ENCODE results near the gene SMARCAL1. TPM values are rescaled to one million over a fixed set of nuclear protein-coding genes. Genes with fewer than 3 reads are reported as not detected.

The SMARCAL1 gene
- total RNA-seq, 1 experiment from 2014 or later = 8.6 TPM

DNA sequence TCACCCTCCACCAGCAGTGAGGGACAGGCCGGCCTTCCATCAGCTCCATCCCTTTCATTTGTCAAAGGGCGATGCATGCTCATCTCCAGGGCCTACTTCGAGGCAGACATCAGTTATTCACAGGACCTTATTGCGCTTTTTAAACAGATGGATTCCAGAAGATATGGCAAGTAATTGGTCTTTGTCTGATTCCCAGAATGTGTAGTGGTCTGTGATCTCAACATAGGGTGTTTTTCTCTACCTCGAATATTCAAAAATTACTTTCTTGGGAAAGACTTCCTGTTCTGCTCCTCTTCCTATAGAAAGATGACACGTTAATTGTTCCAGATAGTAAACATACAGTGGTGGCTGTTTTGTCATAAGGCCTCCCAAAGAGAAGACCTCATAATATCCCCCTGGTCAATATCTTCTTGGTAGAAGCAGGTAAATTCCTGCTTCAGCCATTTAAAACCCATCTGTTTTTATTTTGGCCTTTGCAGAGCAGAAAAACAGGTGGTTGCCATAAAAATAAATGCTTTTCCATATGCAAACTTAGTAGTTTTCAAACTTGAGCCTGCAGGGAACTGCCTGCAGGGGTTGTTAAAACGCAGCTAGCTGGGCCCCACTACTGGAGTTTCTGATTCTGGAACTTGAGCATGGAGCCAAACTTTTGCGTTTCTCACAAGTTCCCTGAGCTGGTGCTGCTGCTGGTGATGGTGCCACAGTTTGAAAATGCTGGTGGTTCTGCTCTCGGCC is 8.2 kb downstream of the SMARCAL1 start:
- no peak for DNase-seq (ENCODE audit: low read depth)
- in situ Hi-C loops (cut with HindIII; ENCODE audit: low pct_unique_long_range_greater_than_20kb, low sequenced_read_pairs) = no loop called here

DNA sequence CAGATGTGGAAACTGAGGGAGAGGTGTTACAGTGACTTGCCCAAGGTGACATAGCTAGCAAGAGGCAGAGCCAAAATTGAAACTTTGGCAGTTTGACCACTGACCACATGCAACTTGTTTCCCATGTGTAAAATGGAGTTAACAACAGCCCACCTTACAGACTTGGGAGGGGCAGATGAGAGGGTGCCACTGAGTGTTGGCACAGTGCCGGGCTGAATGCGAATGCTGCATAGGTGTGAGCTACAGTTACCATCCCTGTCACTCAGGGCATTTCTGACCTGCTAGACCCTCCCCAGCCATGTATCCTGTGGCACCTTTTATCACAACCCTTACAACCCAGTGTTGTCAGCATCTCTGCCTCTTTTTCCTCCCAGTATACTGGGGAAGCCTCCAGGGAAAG is 10.8 kb downstream of the SMARCAL1 start:
- DNase-seq (ENCODE audit: low read depth) = no peak
- in situ Hi-C loops (cut with HindIII; ENCODE audit: low pct_unique_long_range_greater_than_20kb, low sequenced_read_pairs) = no loop called here

DNA sequence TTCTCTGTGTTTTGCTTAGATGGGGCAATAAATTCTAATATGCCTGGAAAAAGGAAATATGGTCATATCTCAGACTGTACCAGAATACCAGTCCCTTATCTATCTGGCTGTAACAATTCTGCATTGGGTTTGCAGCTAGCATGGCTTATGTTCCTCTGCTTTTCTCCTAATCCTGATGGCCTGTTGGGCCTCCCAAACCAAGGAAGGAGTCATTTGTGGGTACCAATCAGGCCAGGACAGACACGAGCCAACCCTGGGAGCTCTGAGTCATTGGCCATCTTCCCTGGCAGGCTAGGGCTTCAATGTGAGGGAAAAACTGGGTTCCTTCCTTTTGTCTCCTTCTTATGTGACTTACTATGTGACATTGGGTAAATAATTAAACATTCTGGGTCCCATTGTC is 12.0 kb downstream of the SMARCAL1 start:
- in situ Hi-C loops (cut with HindIII; ENCODE audit: low pct_unique_long_range_greater_than_20kb, low sequenced_read_pairs) = no loop called here
- no peak for DNase-seq (ENCODE audit: low read depth)

DNA sequence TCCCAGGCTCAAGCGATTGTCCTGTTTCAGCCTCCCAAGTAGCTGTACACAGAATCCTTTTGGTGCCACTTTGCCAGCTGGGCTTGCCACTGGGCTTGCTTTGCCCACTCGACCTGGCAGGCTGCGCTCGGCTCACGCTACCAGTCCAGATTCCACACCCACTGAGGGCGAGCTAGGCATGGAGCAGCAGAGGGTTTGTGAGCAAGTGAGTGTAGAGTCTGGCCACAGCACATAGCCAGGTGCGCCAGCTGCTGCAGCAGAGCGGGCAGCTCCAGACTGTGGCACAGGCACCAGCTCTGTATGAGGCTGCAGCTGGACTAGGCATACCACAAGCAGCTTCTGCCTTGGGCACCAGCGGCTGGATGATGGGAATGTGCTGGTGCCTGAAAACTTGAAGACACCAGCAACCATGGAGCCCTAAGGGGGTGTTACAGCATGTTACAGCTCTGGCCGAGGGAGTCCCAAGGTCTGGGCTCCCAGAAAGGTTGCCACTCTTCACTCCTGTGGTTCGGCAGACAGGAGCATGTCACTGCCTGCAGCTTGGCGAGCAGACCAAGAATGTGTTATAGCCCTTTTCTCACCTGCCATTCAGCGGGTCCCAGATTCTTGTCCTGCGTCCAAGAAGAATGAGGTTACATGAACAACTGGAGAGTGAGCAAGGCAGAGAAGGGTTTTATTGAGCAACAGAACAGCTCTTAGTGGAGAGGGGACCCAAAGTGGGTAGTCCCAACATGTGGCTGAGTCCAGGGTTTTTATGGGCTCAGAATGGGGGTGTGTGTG is 12.9 kb downstream of the SMARCAL1 start:
- no peak for DNase-seq (ENCODE audit: low read depth)
- in situ Hi-C loops (cut with HindIII; ENCODE audit: low pct_unique_long_range_greater_than_20kb, low sequenced_read_pairs) = no loop called here

GRCh38 chr2:216426166-216426777 is 14.0 kb downstream of the SMARCAL1 start:
- in situ Hi-C loops (cut with HindIII; ENCODE audit: low pct_unique_long_range_greater_than_20kb, low sequenced_read_pairs) = no loop called here
- no peak for DNase-seq (ENCODE audit: low read depth)

DNA sequence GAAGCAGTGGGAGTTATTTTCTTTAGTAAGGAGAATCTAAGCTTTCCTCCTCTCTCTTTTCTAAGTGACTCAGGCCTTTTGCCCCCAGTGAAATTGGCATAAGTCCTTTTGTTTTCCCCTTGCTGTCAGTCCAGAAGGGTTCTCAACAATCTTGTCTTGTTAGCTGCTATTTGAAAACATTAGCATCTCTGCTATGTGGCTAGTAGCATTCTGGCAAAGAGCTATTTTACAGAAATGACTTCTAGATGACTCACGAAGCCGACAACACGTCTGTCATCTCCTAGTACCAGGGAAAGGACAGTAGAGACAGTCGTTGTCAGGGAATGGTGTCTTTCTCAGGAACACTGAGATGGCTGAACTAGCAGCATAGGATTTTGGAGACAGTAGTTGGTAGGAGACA is 14.7 kb downstream of the SMARCAL1 start:
- in situ Hi-C loops (cut with HindIII; ENCODE audit: low pct_unique_long_range_greater_than_20kb, low sequenced_read_pairs) = no loop called here
- peak; percentile 15 for DNase-seq (ENCODE audit: low read depth)

DNA sequence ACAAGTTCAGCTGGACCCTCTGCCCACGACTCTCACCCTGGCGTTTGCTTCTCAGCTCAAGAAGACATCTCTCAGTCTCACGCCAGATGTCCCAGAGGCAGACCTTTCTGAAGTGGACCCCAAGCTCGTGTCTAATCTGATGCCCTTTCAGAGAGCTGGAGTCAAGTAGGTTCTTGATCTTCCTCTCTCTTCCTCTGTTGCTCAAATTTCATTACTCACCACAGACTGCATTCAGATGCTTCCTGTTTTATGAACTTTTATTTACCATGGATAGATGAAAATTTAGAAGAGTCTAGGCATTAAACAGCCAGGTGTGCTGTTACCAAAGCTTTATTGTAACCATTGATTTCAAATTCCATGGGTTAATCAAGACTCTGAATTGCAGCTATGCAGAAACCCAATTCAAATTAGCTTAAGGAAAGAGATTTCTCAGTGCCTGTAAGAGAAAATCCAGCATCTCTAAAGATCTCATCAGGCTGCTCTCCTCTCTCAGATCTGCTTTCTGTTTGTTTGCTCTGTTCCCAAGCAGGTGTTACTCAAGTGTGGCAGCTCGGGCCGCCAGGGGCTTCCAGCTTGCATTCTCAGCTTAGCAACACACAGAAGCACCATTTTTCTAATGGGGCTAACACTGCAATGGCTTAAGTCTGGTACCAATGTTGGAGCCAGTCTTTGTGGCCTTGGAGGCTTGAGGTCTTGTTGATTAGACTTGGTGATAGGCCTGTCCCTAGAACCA is 16.5 kb downstream of the SMARCAL1 start:
- no peak for DNase-seq (ENCODE audit: low read depth)
- in situ Hi-C loops (cut with HindIII; ENCODE audit: low pct_unique_long_range_greater_than_20kb, low sequenced_read_pairs) = no loop called here

- DNase-seq (ENCODE audit: low read depth) = no peak
- in situ Hi-C loops (cut with HindIII; ENCODE audit: low pct_unique_long_range_greater_than_20kb, low sequenced_read_pairs) = no loop called here
These were observed 17.1 kb downstream of the SMARCAL1 start for GRCh38 chr2:216429428-216429827.

GRCh38 chr2:216430811-216431530 is 18.7 kb downstream of the SMARCAL1 start:
- in situ Hi-C loops (cut with HindIII; ENCODE audit: low pct_unique_long_range_greater_than_20kb, low sequenced_read_pairs) = no loop called here
- DNase-seq (ENCODE audit: low read depth) = no peak

GRCh38 chr2:216431531-216431856 is 19.2 kb downstream of the SMARCAL1 start:
- DNase-seq (ENCODE audit: low read depth) = no peak
- in situ Hi-C loops (cut with HindIII; ENCODE audit: low pct_unique_long_range_greater_than_20kb, low sequenced_read_pairs) = no loop called here

- in situ Hi-C loops (cut with HindIII; ENCODE audit: low pct_unique_long_range_greater_than_20kb, low sequenced_read_pairs) = no loop called here
These were observed 24.1 kb downstream of the SMARCAL1 start for GRCh38 chr2:216436383-216436782.

GRCh38 chr2:216441308-216442010 is 29.2 kb downstream of the SMARCAL1 start:
- no peak for DNase-seq (ENCODE audit: low read depth)
- in situ Hi-C loops (cut with HindIII; ENCODE audit: low pct_unique_long_range_greater_than_20kb, low sequenced_read_pairs) = no loop called here

More at GRCh38 chr2:216436383-216436782, 24.1 kb downstream of the SMARCAL1 start:
- DNase-seq (ENCODE audit: low read depth) = no peak

GRCh38 chr2:216445501-216445900 is 33.2 kb downstream of the SMARCAL1 start:
- DNase-seq (ENCODE audit: low read depth) = no peak
- in situ Hi-C loops (cut with HindIII; ENCODE audit: low pct_unique_long_range_greater_than_20kb, low sequenced_read_pairs) = no loop called here

DNA sequence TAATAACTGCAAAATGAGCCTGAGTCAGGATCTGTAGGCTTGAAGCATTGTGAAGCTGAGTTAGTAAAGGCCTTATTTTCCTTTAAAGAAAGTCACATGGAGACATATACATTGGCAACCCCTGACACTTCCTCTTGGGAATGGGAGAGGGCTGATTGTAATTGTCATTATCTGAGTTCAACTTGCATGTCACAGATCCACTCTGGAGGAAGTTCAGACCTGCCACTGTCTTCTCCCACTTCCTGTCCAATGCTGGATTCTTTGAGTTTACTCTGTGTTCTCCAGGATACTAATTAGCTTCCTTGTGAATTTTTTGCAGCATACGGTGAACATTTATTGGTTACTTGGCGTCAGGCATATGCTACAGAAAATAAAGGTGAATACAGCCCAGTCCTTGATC is 34.1 kb downstream of the SMARCAL1 start:
- in situ Hi-C loops (cut with HindIII; ENCODE audit: low pct_unique_long_range_greater_than_20kb, low sequenced_read_pairs) = no loop called here
- no peak for DNase-seq (ENCODE audit: low read depth)

DNA sequence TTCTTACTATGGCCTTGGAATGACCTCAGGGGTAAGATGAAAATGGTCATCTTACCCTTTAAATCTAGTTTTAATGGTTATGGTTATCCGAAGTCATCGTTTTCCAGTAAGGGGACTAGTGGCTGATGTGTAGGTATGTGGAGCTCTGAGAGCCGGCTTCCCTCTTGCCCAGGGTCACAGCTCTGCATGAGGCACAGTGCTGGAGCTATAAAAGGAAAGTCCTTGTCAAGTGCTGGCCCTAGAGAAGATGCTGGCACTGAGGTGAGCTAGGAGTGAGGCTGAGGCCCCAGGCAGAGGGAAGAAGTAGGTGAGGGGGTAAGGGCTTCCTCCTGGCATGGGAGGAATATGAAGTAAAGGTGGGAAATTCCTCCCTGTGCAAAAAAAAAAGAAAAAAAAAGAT is 35.0 kb downstream of the SMARCAL1 start:
- DNase-seq (ENCODE audit: low read depth) = no peak
- in situ Hi-C loops (cut with HindIII; ENCODE audit: low pct_unique_long_range_greater_than_20kb, low sequenced_read_pairs) = no loop called here

GRCh38 chr2:216448829-216449228 is 36.5 kb downstream of the SMARCAL1 start:
- DNase-seq (ENCODE audit: low read depth) = no peak
- in situ Hi-C loops (cut with HindIII; ENCODE audit: low pct_unique_long_range_greater_than_20kb, low sequenced_read_pairs) = no loop called here

DNA sequence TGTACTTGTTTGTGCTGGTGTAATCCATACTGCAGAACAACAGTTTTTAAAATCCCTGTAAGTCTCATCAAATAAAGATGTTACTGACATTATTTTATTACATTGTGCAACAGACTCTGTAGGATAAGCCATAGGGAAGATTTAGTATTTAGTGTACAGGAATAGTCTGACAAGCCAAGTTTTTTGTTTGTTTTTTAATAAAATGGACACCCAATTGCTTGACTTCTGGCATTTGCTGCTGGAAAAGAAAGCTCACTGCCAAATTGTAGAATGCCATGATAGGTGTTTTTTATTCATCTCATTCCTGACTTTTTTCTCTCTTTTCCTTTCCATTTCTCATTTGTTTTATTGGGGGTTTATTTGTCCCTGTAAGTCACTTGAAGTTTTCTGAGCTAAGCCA is 38.1 kb downstream of the SMARCAL1 start:
- in situ Hi-C loops (cut with HindIII; ENCODE audit: low pct_unique_long_range_greater_than_20kb, low sequenced_read_pairs) = no loop called here
- DNase-seq (ENCODE audit: low read depth) = no peak

GRCh38 chr2:216450784-216451183 is 38.5 kb downstream of the SMARCAL1 start:
- in situ Hi-C loops (cut with HindIII; ENCODE audit: low pct_unique_long_range_greater_than_20kb, low sequenced_read_pairs) = no loop called here
- DNase-seq (ENCODE audit: low read depth) = no peak

All from Caki2 (cell line).